ENCODE results near the gene CAP2.

Gene CAP2

GRCh38 chr6:17484201-17484849, 90.9 kb downstream of the CAP2 start:
- no peaks in the 10 kb centered on the region for H3K4me1 Mint-ChIP-seq (ENCODE audit: low read depth)
- H3K36me3 Mint-ChIP-seq (ENCODE audit: low read depth), result no peaks in the 10 kb centered on the region
- no peak overlapping the region for H3K27ac Mint-ChIP-seq
- no peak overlapping the region for H3K4me3 Mint-ChIP-seq
- H3K27me3 Mint-ChIP-seq, result peaks cover 7% of the 10 kb centered on the region
- no peaks in the 10 kb centered on the region for H3K9me3 Mint-ChIP-seq

- Mint-ChIP-seq H3K4me3 (no peak overlapping the region), H3K4me1 (ENCODE audit: low read depth) (no peaks in the 10 kb centered on the region), H3K27ac (no peak overlapping the region), H3K9me3 (no peaks in the 10 kb centered on the region), H3K27me3 (peaks cover 8% of the 10 kb centered on the region), H3K36me3 (ENCODE audit: low read depth) (no peaks in the 10 kb centered on the region)
These were observed 91.8 kb downstream of the CAP2 start for GRCh38 chr6:17485181-17485580.

GRCh38 chr6:17485946-17486345, 92.6 kb downstream of the CAP2 start:
- no peaks in the 10 kb centered on the region for H3K4me1 Mint-ChIP-seq (ENCODE audit: low read depth)
- H3K27me3 Mint-ChIP-seq, result peaks cover 12% of the 10 kb centered on the region
- H3K9me3 Mint-ChIP-seq, result no peaks in the 10 kb centered on the region
- H3K36me3 Mint-ChIP-seq (ENCODE audit: low read depth), result no peaks in the 10 kb centered on the region
- H3K4me3 Mint-ChIP-seq, result no peak overlapping the region
- H3K27ac Mint-ChIP-seq, result no peak overlapping the region

- H3K27ac Mint-ChIP-seq, result no peak overlapping the region
- peaks cover 14% of the 10 kb centered on the region for H3K27me3 Mint-ChIP-seq
- H3K4me3 Mint-ChIP-seq, result no peak overlapping the region
- no peaks in the 10 kb centered on the region for H3K9me3 Mint-ChIP-seq
- H3K36me3 Mint-ChIP-seq (ENCODE audit: low read depth), result no peaks in the 10 kb centered on the region
- no peaks in the 10 kb centered on the region for H3K4me1 Mint-ChIP-seq (ENCODE audit: low read depth)
These were observed 93.3 kb downstream of the CAP2 start for GRCh38 chr6:17486680-17487079.

GRCh38 chr6:17490724-17491123, 97.3 kb downstream of the CAP2 start:
- H3K4me1 Mint-ChIP-seq (ENCODE audit: low read depth), result no peaks in the 10 kb centered on the region
- H3K27me3 Mint-ChIP-seq, result peaks cover 25% of the 10 kb centered on the region
- H3K36me3 Mint-ChIP-seq (ENCODE audit: low read depth), result no peaks in the 10 kb centered on the region
- no peak overlapping the region for H3K4me3 Mint-ChIP-seq
- H3K27ac Mint-ChIP-seq, result no peak overlapping the region
- no peaks in the 10 kb centered on the region for H3K9me3 Mint-ChIP-seq

- peaks cover 26% of the 10 kb centered on the region for H3K27me3 Mint-ChIP-seq
- H3K4me1 Mint-ChIP-seq (ENCODE audit: low read depth), result no peaks in the 10 kb centered on the region
- H3K4me3 Mint-ChIP-seq, result no peak overlapping the region
- no peak overlapping the region for H3K27ac Mint-ChIP-seq
- no peaks in the 10 kb centered on the region for H3K36me3 Mint-ChIP-seq (ENCODE audit: low read depth)
- no peaks in the 10 kb centered on the region for H3K9me3 Mint-ChIP-seq
These were observed 98.2 kb downstream of the CAP2 start for GRCh38 chr6:17491416-17492142.

GRCh38 chr6:17492350-17492749, 99.0 kb downstream of the CAP2 start:
- Mint-ChIP-seq H3K4me3 (no peak overlapping the region), H3K36me3 (ENCODE audit: low read depth) (no peaks in the 10 kb centered on the region), H3K27me3 (peaks cover 29% of the 10 kb centered on the region), H3K4me1 (ENCODE audit: low read depth) (no peaks in the 10 kb centered on the region), H3K9me3 (no peaks in the 10 kb centered on the region), H3K27ac (no peak overlapping the region)

GRCh38 chr6:17493286-17493685, 99.9 kb downstream of the CAP2 start:
- H3K27ac Mint-ChIP-seq, result no peak overlapping the region
- H3K9me3 Mint-ChIP-seq, result no peaks in the 10 kb centered on the region
- H3K36me3 Mint-ChIP-seq (ENCODE audit: low read depth), result no peaks in the 10 kb centered on the region
- H3K4me1 Mint-ChIP-seq (ENCODE audit: low read depth), result no peaks in the 10 kb centered on the region
- H3K4me3 Mint-ChIP-seq, result no peak overlapping the region
- peaks cover 38% of the 10 kb centered on the region for H3K27me3 Mint-ChIP-seq

- Mint-ChIP-seq H3K4me1 (ENCODE audit: low read depth) (no peaks in the 10 kb centered on the region), H3K27ac (no peak overlapping the region), H3K36me3 (ENCODE audit: low read depth) (no peaks in the 10 kb centered on the region), H3K9me3 (no peaks in the 10 kb centered on the region), H3K4me3 (no peak overlapping the region), H3K27me3 (peaks cover 38% of the 10 kb centered on the region)
These were observed 100.8 kb downstream of the CAP2 start for GRCh38 chr6:17494177-17494576.

GRCh38 chr6:17494919-17495318, 101.5 kb downstream of the CAP2 start:
- Mint-ChIP-seq H3K27me3 (peaks cover 38% of the 10 kb centered on the region), H3K27ac (no peak overlapping the region), H3K36me3 (ENCODE audit: low read depth) (no peaks in the 10 kb centered on the region), H3K9me3 (no peaks in the 10 kb centered on the region), H3K4me3 (no peak overlapping the region), H3K4me1 (ENCODE audit: low read depth) (no peaks in the 10 kb centered on the region)

GRCh38 chr6:17497535-17498095, 104.2 kb downstream of the CAP2 start:
- H3K9me3 Mint-ChIP-seq, result no peaks in the 10 kb centered on the region
- H3K4me1 Mint-ChIP-seq (ENCODE audit: low read depth), result no peaks in the 10 kb centered on the region
- no peak overlapping the region for H3K27ac Mint-ChIP-seq
- H3K27me3 Mint-ChIP-seq, result peaks cover 27% of the 10 kb centered on the region
- no peak overlapping the region for H3K4me3 Mint-ChIP-seq
- H3K36me3 Mint-ChIP-seq (ENCODE audit: low read depth), result no peaks in the 10 kb centered on the region

GRCh38 chr6:17501442-17501841, 108.0 kb downstream of the CAP2 start:
- H3K27me3 Mint-ChIP-seq, result peaks cover 13% of the 10 kb centered on the region
- no peaks in the 10 kb centered on the region for H3K9me3 Mint-ChIP-seq
- H3K4me3 Mint-ChIP-seq, result no peak overlapping the region
- no peaks in the 10 kb centered on the region for H3K4me1 Mint-ChIP-seq (ENCODE audit: low read depth)
- no peak overlapping the region for H3K27ac Mint-ChIP-seq
- H3K36me3 Mint-ChIP-seq (ENCODE audit: low read depth), result no peaks in the 10 kb centered on the region

- H3K36me3 Mint-ChIP-seq (ENCODE audit: low read depth), result no peaks in the 10 kb centered on the region
- peaks cover 9% of the 10 kb centered on the region for H3K27me3 Mint-ChIP-seq
These were observed 108.7 kb downstream of the CAP2 start for GRCh38 chr6:17501982-17502704.

GRCh38 chr6:17503051-17503450, 109.7 kb downstream of the CAP2 start:
- H3K36me3 Mint-ChIP-seq (ENCODE audit: low read depth), result no peaks in the 10 kb centered on the region
- H3K27ac Mint-ChIP-seq, result no peak overlapping the region
- peaks cover 2% of the 10 kb centered on the region for H3K27me3 Mint-ChIP-seq
- H3K4me1 Mint-ChIP-seq (ENCODE audit: low read depth), result no peaks in the 10 kb centered on the region
- H3K9me3 Mint-ChIP-seq, result no peaks in the 10 kb centered on the region
- H3K4me3 Mint-ChIP-seq, result no peak overlapping the region

More at GRCh38 chr6:17501982-17502704, 108.7 kb downstream of the CAP2 start:
- H3K4me1 Mint-ChIP-seq (ENCODE audit: low read depth), result no peaks in the 10 kb centered on the region
- H3K4me3 Mint-ChIP-seq, result no peak overlapping the region
- H3K9me3 Mint-ChIP-seq, result no peaks in the 10 kb centered on the region
- no peak overlapping the region for H3K27ac Mint-ChIP-seq

- H3K27me3 Mint-ChIP-seq, result no peaks in the 10 kb centered on the region
- no peaks in the 10 kb centered on the region for H3K4me1 Mint-ChIP-seq (ENCODE audit: low read depth)
- no peaks in the 10 kb centered on the region for H3K9me3 Mint-ChIP-seq
- H3K36me3 Mint-ChIP-seq (ENCODE audit: low read depth), result no peaks in the 10 kb centered on the region
- no peak overlapping the region for H3K4me3 Mint-ChIP-seq
- no peak overlapping the region for H3K27ac Mint-ChIP-seq
These were observed 110.6 kb downstream of the CAP2 start for GRCh38 chr6:17504005-17504404.

All from stimulated activated naive CD8-positive, alpha-beta T cell treated with anti-CD3 and anti-CD28 coated beads, Interleukin-15, Interleukin-2, amounts not matched to agents 100 ng/mL and 50 ng/mL, for 24 hours (primary cell).